Transverse colon (tissue), 3 donors: Measurements from ENCODE around the gene EFCAB12.
"Not testable (repeated sequence)": the region's sequence is repeated elsewhere in the genome, so short reads cannot be mapped to it uniquely, and the experiment has no call there.

Source experiments
- EP300 ChIP-seq: sonication (generic); formaldehyde crosslinking; IDR thresholded peaks from one replicate; pipeline ENCODE4 v1.6.1; 2017; ENCODE audit warnings: antibody characterized with exemption, low read depth
- TF ChIP-seq, protein P1 (sequence below), 5 experiments: fragments of 200-600 bp in 3 of 5; fragments of 450-650 bp in 2 of 5; sonication (generic) in 3 of 5; IDR thresholded peaks; 1 replicate in 2 of 5; 2 replicates in 3 of 5; pipeline ENCODE4 v1.5.1; 2016 to 2017; ENCODE audit warnings: antibody characterized with exemption in 5 of 5, inconsistent platforms in 3 of 5, mild to moderate bottlenecking in 2 of 5, moderate library complexity in 1 of 5

DNA sequence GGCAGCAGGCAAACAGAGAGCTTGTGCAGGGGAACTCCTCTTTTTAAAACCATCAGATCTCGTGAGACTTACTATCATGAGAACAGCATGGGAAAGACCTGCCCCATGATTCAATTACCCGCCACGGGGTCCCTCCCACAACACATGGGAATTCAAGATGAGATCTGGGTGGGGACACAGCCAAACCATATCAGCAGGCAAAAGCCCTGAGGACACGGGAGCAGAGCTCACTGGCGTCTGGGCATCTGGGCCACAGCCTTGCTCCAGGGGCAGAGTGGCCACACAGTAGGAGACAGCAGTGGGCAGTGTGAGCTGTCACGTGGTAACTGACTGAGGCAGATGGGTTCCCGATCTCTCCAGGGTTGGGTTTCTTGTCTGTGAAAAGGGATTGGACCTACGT is 42.9 kb downstream of the EFCAB12 start:
- TF ChIP-seq EP300, result not testable (repeated sequence)
- TF ChIP-seq, protein P1, sequence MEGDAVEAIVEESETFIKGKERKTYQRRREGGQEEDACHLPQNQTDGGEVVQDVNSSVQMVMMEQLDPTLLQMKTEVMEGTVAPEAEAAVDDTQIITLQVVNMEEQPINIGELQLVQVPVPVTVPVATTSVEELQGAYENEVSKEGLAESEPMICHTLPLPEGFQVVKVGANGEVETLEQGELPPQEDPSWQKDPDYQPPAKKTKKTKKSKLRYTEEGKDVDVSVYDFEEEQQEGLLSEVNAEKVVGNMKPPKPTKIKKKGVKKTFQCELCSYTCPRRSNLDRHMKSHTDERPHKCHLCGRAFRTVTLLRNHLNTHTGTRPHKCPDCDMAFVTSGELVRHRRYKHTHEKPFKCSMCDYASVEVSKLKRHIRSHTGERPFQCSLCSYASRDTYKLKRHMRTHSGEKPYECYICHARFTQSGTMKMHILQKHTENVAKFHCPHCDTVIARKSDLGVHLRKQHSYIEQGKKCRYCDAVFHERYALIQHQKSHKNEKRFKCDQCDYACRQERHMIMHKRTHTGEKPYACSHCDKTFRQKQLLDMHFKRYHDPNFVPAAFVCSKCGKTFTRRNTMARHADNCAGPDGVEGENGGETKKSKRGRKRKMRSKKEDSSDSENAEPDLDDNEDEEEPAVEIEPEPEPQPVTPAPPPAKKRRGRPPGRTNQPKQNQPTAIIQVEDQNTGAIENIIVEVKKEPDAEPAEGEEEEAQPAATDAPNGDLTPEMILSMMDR (IDR thresholded peaks at IDR 0.05), result not testable (repeated sequence)
